Stomach (tissue), 9 donors: ENCODE results near the gene SMAD2. TPM values are rescaled to one million over a fixed set of nuclear protein-coding genes. Genes with fewer than 3 reads are reported as not detected.

Experiments
- DNase-seq, 2 donors: peaks; one replicate each; pipeline versions ENCODE4 v3.0.0 to v3.0.0-alpha.2; 2013 to 2019
- H3K27ac ChIP-seq, 5 donors: fragments of 200-600 bp in 4 of 5; sonication (generic) in 4 of 5; one replicate each; pipeline ENCODE4 v1.5.1; 2013 to 2019; ENCODE audit warnings: mild to moderate bottlenecking in 1 of 5, moderate library complexity in 1 of 5
- H3K27me3 ChIP-seq, 3 donors: fragments of 200-600 bp; sonication (generic); one replicate each; pipeline ENCODE4 v1.5.1; 2017 to 2019; ENCODE audit warnings: mixed run types in 1 of 3
- H3K36me3 ChIP-seq, 4 donors: fragments of 200-600 bp; sonication (generic); 1 replicate in 3 of 4; 2 replicates in 1 of 4; pipeline ENCODE4 v1.5.1; 2016 to 2019
- H3K4me1 ChIP-seq, 4 donors: fragments of 200-600 bp; sonication (generic); one replicate each; pipeline ENCODE4 v1.5.1; 2016 to 2019
- H3K4me3 ChIP-seq, 4 donors: fragments of 200-600 bp; sonication (generic) in 3 of 4; one replicate each; pipeline ENCODE4 v1.5.1; 2016 to 2019; ENCODE audit warnings: mild to moderate bottlenecking in 1 of 4
- H3K9me3 ChIP-seq, 4 donors: fragments of 200-600 bp; sonication (generic); one replicate each; pipeline ENCODE4 v1.5.1; 2016 to 2019
- EP300 ChIP-seq: sonication (generic); formaldehyde crosslinking; IDR thresholded peaks from one replicate; pipeline ENCODE4 v1.6.1; 2017; ENCODE audit warnings: antibody characterized with exemption
- POLR2A ChIP-seq, 4 donors: fragments of 450-650 bp; IDR thresholded peaks; one replicate each; pipeline ENCODE4 v1.6.1; 2016; ENCODE audit warnings: antibody characterized with exemption in 4 of 4, control low read depth in 2 of 4, mild to moderate bottlenecking in 1 of 4, moderate library complexity in 1 of 4
- POLR2AphosphoS5 ChIP-seq, 3 donors: sonication (generic); formaldehyde crosslinking; IDR thresholded peaks; one replicate each; pipeline ENCODE4 v1.6.1; 2016; ENCODE audit warnings: antibody characterized with exemption in 3 of 3
- WGBS, 5 donors: extraction: QIAGEN DNeasy Blood & Tissue Kit in 3 of 5; methylation state at CpG; one replicate each; pipeline versions ENCODE4 v1.1.5 to v1.1.7; 2013 to 2018; 5-methylcytosine and 5-hydroxymethylcytosine counted together
- intact Hi-C: fragments of 100-400 bp; cut with DNase I; formaldehyde crosslinking; loops from one replicate; pipeline ENCODE4 v1.15.1; 2023; ENCODE audit warnings: low total_unique reads
- polyA plus RNA-seq, 3 donors: library from polyadenylated mRNA; stranded (reverse); fragments of 200-250 nt; gene quantifications; one replicate each; pipeline ENCODE4 v1.2.3, GENCODE V29; 2013
- total RNA-seq, 5 donors: library from RNA; depleted of rRNA; stranded (reverse); fragments of >200 nt; gene quantifications; one replicate each; pipeline versions ENCODE4 v1.1.0 to v1.2.3, GENCODE V29; 2014 to 2016
- TF ChIP-seq, protein P1 (sequence below), 7 experiments: fragments of 450-650 bp in 4 of 7; fragments of 200-600 bp in 3 of 7; sonication (generic) in 3 of 7; IDR thresholded peaks; one replicate each; pipeline ENCODE4 v1.5.1; 2016 to 2019; ENCODE audit warnings: antibody characterized with exemption in 7 of 7, control low read depth in 2 of 7, mild to moderate bottlenecking in 1 of 7
- donor health status: healthy with polysubstance abuse.
- donor health status: Bipolar disorder and iron deficiency.
- donor health status: healthy.

Gene SMAD2
- total and polyA plus RNA-seq, 8 donors = 18.9 to 233 (median 46.3) TPM

DNA sequence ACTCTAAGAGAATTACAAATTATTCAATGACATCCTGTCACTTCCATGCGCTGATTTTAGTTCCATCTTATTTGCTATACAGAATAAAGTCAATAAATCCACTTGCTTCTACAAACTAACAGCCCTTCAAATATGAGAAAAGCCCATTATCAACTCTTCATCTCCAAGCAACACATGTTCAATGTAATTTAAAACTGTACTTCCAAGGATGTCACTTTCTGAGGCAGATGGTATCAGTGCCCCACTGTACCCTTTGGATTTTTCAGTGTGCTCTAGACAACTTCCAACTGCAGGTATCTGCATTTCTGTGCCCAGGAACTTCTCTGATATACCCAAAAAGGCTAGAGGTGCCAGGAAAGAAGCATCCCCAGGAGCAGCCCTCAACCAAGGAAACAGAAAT, 87.6 kb downstream of the SMAD2 start:
- H3K27me3 ChIP-seq = no peaks in the 10 kb centered on the region
- intact Hi-C loops = no loop called here
- H3K36me3 ChIP-seq = peaks cover 29 to 87% (median 68%) of the 10 kb centered on the region in 4 donors
- H3K27ac ChIP-seq = no peak overlapping the region
- 89 to 96% (median 93%) methylated on average over 1 of the region's 1 CpG for WGBS, 5 donors
- no peak overlapping the region for H3K4me3 ChIP-seq
- no peak for DNase-seq
- H3K4me1 ChIP-seq = no peaks in the 10 kb centered on the region
- TF ChIP-seq POLR2AphosphoS5 (IDR thresholded peaks at IDR 0.05) = no peak
- no peak for TF ChIP-seq EP300
- TF ChIP-seq, protein P1, sequence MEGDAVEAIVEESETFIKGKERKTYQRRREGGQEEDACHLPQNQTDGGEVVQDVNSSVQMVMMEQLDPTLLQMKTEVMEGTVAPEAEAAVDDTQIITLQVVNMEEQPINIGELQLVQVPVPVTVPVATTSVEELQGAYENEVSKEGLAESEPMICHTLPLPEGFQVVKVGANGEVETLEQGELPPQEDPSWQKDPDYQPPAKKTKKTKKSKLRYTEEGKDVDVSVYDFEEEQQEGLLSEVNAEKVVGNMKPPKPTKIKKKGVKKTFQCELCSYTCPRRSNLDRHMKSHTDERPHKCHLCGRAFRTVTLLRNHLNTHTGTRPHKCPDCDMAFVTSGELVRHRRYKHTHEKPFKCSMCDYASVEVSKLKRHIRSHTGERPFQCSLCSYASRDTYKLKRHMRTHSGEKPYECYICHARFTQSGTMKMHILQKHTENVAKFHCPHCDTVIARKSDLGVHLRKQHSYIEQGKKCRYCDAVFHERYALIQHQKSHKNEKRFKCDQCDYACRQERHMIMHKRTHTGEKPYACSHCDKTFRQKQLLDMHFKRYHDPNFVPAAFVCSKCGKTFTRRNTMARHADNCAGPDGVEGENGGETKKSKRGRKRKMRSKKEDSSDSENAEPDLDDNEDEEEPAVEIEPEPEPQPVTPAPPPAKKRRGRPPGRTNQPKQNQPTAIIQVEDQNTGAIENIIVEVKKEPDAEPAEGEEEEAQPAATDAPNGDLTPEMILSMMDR (IDR thresholded peaks at IDR 0.05) = no peak
- no peak for TF ChIP-seq POLR2A (IDR thresholded peaks at IDR 0.05)
- H3K9me3 ChIP-seq = no peaks in the 10 kb centered on the region

DNA sequence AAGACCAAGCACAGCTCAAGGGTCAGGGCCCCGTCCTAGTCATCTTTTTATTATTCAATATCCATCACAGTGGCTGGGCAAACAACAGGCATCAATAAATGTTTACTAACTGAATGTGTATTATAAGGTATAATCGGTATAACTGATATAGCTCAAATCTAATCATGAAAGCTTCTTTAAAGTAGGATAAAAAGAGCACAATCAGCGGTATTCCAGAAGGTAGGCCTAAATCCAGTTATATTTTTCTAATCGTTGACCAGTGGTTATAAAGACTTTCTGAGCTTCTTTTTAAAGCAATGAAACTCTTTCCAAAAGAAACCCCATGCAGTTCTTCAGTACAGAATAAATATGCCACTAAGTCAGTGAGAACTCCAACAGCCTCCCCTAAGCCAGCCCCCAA, 92.1 kb downstream of the SMAD2 start:
- Histone ChIP-seq H3K4me3 (no peak overlapping the region), H3K4me1 (no peaks in the 10 kb centered on the region), H3K36me3 (peaks cover 22 to 65% (median 53%) of the 10 kb centered on the region in 4 donors), H3K9me3 (no peaks in the 10 kb centered on the region), H3K27ac (no peak overlapping the region), H3K27me3 (no peaks in the 10 kb centered on the region)
- TF ChIP-seq, protein P1 (IDR thresholded peaks at IDR 0.05) = no peak
- TF ChIP-seq POLR2A (IDR thresholded peaks at IDR 0.05) = no peak
- TF ChIP-seq POLR2AphosphoS5 (IDR thresholded peaks at IDR 0.05) = no peak
- TF ChIP-seq EP300 = no peak
- DNase-seq = no peak
- WGBS, 5 donors = 86 to 91% (median 88%) methylated on average over 4 of the region's 4 CpGs
- intact Hi-C loops = loop anchor here (10.0 kb wide), 1 partner anchor 64 kb away; no protein-coding TSS in a partner anchor

DNA sequence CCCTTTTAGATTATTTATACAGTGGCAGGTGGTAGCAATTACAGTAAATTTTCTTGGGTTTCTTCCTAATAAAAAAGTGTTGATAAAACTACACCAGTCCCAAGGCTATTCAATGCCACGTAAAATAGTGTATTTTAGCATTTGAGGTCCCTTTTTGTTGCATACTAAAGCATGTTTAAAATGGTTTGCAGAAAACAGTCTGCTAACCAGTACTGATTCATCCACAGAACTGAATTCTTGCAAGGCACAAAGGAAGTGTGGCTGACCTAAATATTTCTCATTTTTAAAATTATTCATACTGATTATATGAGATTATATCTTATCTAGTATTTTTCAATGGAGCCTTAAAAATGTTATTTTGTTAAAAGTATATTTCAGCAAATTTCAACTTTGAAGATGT, 98.1 kb downstream of the SMAD2 start:
- peaks cover 0 to 27% (median 20%) of the 10 kb centered on the region in 4 donors for H3K36me3 ChIP-seq
- H3K9me3 ChIP-seq = no peaks in the 10 kb centered on the region
- no peak overlapping the region for H3K4me3 ChIP-seq
- DNase-seq = no peak
- no peaks in the 10 kb centered on the region for H3K4me1 ChIP-seq
- intact Hi-C loops = loop anchor here (10.0 kb wide), 1 partner anchor 58 kb away; no protein-coding TSS in a partner anchor
- no peak for TF ChIP-seq EP300
- TF ChIP-seq POLR2AphosphoS5 (IDR thresholded peaks at IDR 0.05) = no peak
- TF ChIP-seq, protein P1 (IDR thresholded peaks at IDR 0.05) = no peak
- no peak for TF ChIP-seq POLR2A (IDR thresholded peaks at IDR 0.05)
- no peak overlapping the region for H3K27ac ChIP-seq
- no peaks in the 10 kb centered on the region for H3K27me3 ChIP-seq
- WGBS, 5 donors = 85 to 100% (median 94%) methylated on average over 1 of the region's 1 CpG

DNA sequence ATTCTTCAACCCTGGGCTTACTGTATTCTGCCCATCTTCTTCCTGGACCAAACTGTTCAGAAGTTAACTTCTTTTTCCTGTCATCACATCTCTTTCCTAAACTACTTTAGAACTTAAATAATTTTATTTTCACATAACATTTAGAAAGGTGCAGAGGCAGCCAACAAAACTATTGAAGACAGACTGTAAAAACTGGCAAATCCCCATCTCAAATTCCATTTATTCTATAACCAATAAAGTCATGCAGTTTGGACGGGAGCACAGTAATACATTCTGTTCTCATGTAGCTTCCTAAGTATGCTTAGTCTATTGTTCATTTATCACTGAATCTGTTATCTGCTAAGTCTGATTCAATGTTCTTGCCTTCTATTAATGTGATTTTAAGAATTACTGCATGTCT, 99.1 kb downstream of the SMAD2 start:
- TF ChIP-seq, protein P1 (IDR thresholded peaks at IDR 0.05) = no peak
- TF ChIP-seq EP300 = no peak
- no peak for TF ChIP-seq POLR2AphosphoS5 (IDR thresholded peaks at IDR 0.05)
- no peak for TF ChIP-seq POLR2A (IDR thresholded peaks at IDR 0.05)
- Histone ChIP-seq H3K27ac (no peak overlapping the region), H3K9me3 (no peaks in the 10 kb centered on the region), H3K27me3 (no peaks in the 10 kb centered on the region), H3K4me3 (no peak overlapping the region), H3K36me3 (peaks cover 0 to 29% (median 20%) of the 10 kb centered on the region in 4 donors), H3K4me1 (no peaks in the 10 kb centered on the region)
- intact Hi-C loops = loop anchor here (10.0 kb wide), 1 partner anchor 57 kb away; no protein-coding TSS in a partner anchor
- 45 to 77% (median 57%) methylated on average over 1 of the region's 1 CpG for WGBS, 5 donors
- DNase-seq = no peak
